ENCODE data around the gene FMO5. TPM values are rescaled to one million over a fixed set of nuclear protein-coding genes. Genes with fewer than 3 reads are reported as not detected.
A peak's percentile ranks its signal among the peaks of the same experiment; 100 is the strongest.
"Not testable (repeated sequence)": the region's sequence is repeated elsewhere in the genome, so short reads cannot be mapped to it uniquely, and the experiment has no call there.

FMO5 gene
- total RNA-seq, 2 donors from 2014 or later: 0.46 to 0.82 TPM

GRCh38 chr1:147210987-147211386 lies 14.2 kb downstream of the FMO5 start:
- Mint-ChIP-seq H3K4me3 (no peak overlapping the region), H3K4me1 (ENCODE audit: low read depth) (peaks cover 3% of the 10 kb centered on the region), H3K9me3 (no peaks in the 10 kb centered on the region), H3K27me3 (ENCODE audit: low read depth) (no peaks in the 10 kb centered on the region), H3K27ac (no peak overlapping the region), H3K36me3 (ENCODE audit: insufficient read depth in 2 of 2) (no peaks in the 10 kb centered on the region)
- DNase-seq (no peak), ATAC-seq (replicated peaks in 1 of 2) (no peak)

GRCh38 chr1:147209825-147210821 lies 15.0 kb downstream of the FMO5 start:
- no peaks in the 10 kb centered on the region for H3K4me1 Mint-ChIP-seq (ENCODE audit: low read depth)
- no peaks in the 10 kb centered on the region for H3K27me3 Mint-ChIP-seq (ENCODE audit: low read depth)
- H3K27ac Mint-ChIP-seq: no peak overlapping the region
- H3K9me3 Mint-ChIP-seq: no peaks in the 10 kb centered on the region
- H3K36me3 Mint-ChIP-seq (ENCODE audit: insufficient read depth in 2 of 2): no peaks in the 10 kb centered on the region
- ATAC-seq (replicated peaks in 1 of 2) (no peak), DNase-seq (no peak)
- no peak overlapping the region for H3K4me3 Mint-ChIP-seq

GRCh38 chr1:147208619-147209018 lies 16.5 kb downstream of the FMO5 start:
- Mint-ChIP-seq H3K4me3 (no peak overlapping the region), H3K9me3 (no peaks in the 10 kb centered on the region), H3K27me3 (ENCODE audit: low read depth) (no peaks in the 10 kb centered on the region), H3K36me3 (ENCODE audit: insufficient read depth in 2 of 2) (no peaks in the 10 kb centered on the region), H3K4me1 (ENCODE audit: low read depth) (no peaks in the 10 kb centered on the region), H3K27ac (no peak overlapping the region)
- ATAC-seq (replicated peaks in 1 of 2) (no peak), DNase-seq (no peak)

- Mint-ChIP-seq H3K4me1 (ENCODE audit: low read depth) (no peaks in the 10 kb centered on the region), H3K27ac (no peak overlapping the region), H3K27me3 (ENCODE audit: low read depth) (no peaks in the 10 kb centered on the region), H3K9me3 (no peaks in the 10 kb centered on the region), H3K4me3 (no peak overlapping the region), H3K36me3 (ENCODE audit: insufficient read depth in 2 of 2) (no peaks in the 10 kb centered on the region)
- ATAC-seq (replicated peaks in 1 of 2) (no peak), DNase-seq (no peak)
Observed at GRCh38 chr1:147207192-147207591, 17.9 kb downstream of the FMO5 start.

DNA sequence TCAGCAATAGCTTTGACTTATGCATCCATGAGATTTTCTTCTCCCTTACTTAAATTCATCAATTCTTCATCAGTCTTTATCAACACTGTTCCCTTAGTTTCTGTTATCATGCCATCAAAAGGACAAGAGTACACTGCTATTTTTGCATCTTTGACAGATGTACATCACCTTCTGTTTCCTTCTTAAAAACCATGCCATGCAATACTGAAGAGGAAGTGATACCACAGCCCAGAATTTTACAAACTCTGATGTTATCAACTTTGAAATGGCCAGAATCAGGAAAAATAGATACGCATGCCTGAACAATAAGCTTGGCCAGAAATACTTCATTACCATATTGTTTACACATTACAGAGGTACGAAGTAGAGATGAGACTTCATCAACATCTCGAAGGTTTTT lies 21.1 kb downstream of the FMO5 start:
- Mint-ChIP-seq H3K9me3 (no peaks in the 10 kb centered on the region), H3K4me3 (no peak overlapping the region), H3K4me1 (ENCODE audit: low read depth) (peaks cover 7% of the 10 kb centered on the region), H3K27ac (no peak overlapping the region), H3K27me3 (ENCODE audit: low read depth) (no peaks in the 10 kb centered on the region), H3K36me3 (ENCODE audit: insufficient read depth in 2 of 2) (no peaks in the 10 kb centered on the region)
- no peak for DNase-seq
- ATAC-seq (replicated peaks in 1 of 2): no peak

- H3K36me3 Mint-ChIP-seq (ENCODE audit: insufficient read depth in 2 of 2): no peaks in the 10 kb centered on the region
- H3K27me3 Mint-ChIP-seq (ENCODE audit: low read depth): no peaks in the 10 kb centered on the region
- H3K27ac Mint-ChIP-seq: no peak overlapping the region
- ATAC-seq (replicated peaks in 1 of 2) (no peak), DNase-seq (no peak)
- no peak overlapping the region for H3K4me3 Mint-ChIP-seq
- peaks cover 7% of the 10 kb centered on the region for H3K4me1 Mint-ChIP-seq (ENCODE audit: low read depth)
- no peaks in the 10 kb centered on the region for H3K9me3 Mint-ChIP-seq
Observed at GRCh38 chr1:147202576-147202975, 22.6 kb downstream of the FMO5 start.

- no peak for DNase-seq
- no peaks in the 10 kb centered on the region for H3K27me3 Mint-ChIP-seq (ENCODE audit: low read depth)
- H3K4me1 Mint-ChIP-seq (ENCODE audit: low read depth): peaks cover 7% of the 10 kb centered on the region
- ATAC-seq (replicated peaks in 1 of 2): no peak
- no peaks in the 10 kb centered on the region for H3K36me3 Mint-ChIP-seq (ENCODE audit: insufficient read depth in 2 of 2)
- H3K27ac Mint-ChIP-seq: no peak overlapping the region
- no peak overlapping the region for H3K4me3 Mint-ChIP-seq
- H3K9me3 Mint-ChIP-seq: peaks cover 0 to 2% of the 10 kb centered on the region in 2 donors
Observed at GRCh38 chr1:147201786-147202185, 23.4 kb downstream of the FMO5 start.

GRCh38 chr1:147201276-147201675 lies 23.9 kb downstream of the FMO5 start:
- Mint-ChIP-seq H3K36me3 (ENCODE audit: insufficient read depth in 2 of 2) (no peaks in the 10 kb centered on the region), H3K9me3 (peaks cover 0 to 2% of the 10 kb centered on the region in 2 donors), H3K4me1 (ENCODE audit: low read depth) (peaks cover 7% of the 10 kb centered on the region), H3K4me3 (no peak overlapping the region), H3K27ac (no peak overlapping the region), H3K27me3 (ENCODE audit: low read depth) (no peaks in the 10 kb centered on the region)
- no peak for ATAC-seq (replicated peaks in 1 of 2)
- DNase-seq: no peak

DNA sequence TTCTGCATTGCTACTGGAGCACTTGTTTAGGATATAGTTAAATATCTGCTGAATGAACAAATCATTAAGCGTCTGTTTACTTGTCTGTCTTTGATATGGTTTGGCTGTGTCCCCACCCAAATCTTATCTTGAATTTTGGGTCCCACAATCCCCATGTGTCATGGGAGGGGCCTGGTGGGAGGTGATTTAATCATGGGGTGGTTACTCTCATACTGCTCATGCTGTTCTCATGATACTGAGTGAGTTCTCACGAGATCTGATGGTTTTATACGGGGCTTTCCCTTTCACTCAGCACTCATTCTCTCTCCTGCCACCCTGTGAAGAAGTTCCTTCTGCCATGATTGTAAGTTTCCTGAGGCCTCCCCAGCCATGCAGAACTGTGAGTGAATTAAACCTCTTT lies 27.8 kb downstream of the FMO5 start:
- not testable (repeated sequence) for ATAC-seq (replicated peaks in 1 of 2)

DNA sequence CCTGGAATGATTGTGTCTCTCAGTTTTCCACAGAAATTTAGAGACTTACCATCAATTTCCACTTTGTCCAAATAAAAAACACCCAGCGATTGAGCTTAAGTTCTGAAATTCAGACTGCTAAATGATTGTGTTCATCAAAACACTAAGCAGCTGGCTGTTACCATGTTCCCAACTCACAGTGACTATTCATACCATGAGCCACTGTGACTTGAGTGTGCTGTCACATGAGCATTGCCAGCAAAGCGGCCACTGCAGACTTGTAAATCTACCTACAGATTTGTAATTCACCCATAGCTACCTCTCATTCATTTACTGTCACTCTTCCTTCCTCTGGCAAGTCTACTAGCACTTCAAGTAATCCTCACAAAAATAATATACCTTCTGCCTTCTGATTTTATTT lies 35.6 kb downstream of the FMO5 start:
- no peaks in the 10 kb centered on the region for H3K27me3 Mint-ChIP-seq (ENCODE audit: low read depth)
- DNase-seq (no peak), ATAC-seq (replicated peaks in 1 of 2) (no peak)
- H3K36me3 Mint-ChIP-seq (ENCODE audit: insufficient read depth in 2 of 2): no peaks in the 10 kb centered on the region
- H3K27ac Mint-ChIP-seq: no peak overlapping the region
- H3K9me3 Mint-ChIP-seq: peaks cover 0 to 4% of the 10 kb centered on the region in 2 donors
- H3K4me3 Mint-ChIP-seq: no peak overlapping the region
- H3K4me1 Mint-ChIP-seq (ENCODE audit: low read depth): no peaks in the 10 kb centered on the region

More for the DNA sequence above, 27.8 kb downstream of the FMO5 start:
- H3K27ac Mint-ChIP-seq; H3K4me3 Mint-ChIP-seq; DNase-seq; H3K27me3 Mint-ChIP-seq (ENCODE audit: low read depth); H3K9me3 Mint-ChIP-seq; H3K36me3 Mint-ChIP-seq (ENCODE audit: insufficient read depth in 2 of 2); H3K4me1 Mint-ChIP-seq (ENCODE audit: low read depth): not testable (repeated sequence)

- H3K9me3 Mint-ChIP-seq: no peaks in the 10 kb centered on the region
- H3K27me3 Mint-ChIP-seq (ENCODE audit: low read depth): no peaks in the 10 kb centered on the region
- no peaks in the 10 kb centered on the region for H3K36me3 Mint-ChIP-seq (ENCODE audit: insufficient read depth in 2 of 2)
- DNase-seq (no peak), ATAC-seq (replicated peaks in 1 of 2) (no peak)
- H3K27ac Mint-ChIP-seq: no peak overlapping the region
- H3K4me1 Mint-ChIP-seq (ENCODE audit: low read depth): no peaks in the 10 kb centered on the region
- no peak overlapping the region for H3K4me3 Mint-ChIP-seq
Observed at GRCh38 chr1:147185432-147185831, 39.7 kb downstream of the FMO5 start.

DNA sequence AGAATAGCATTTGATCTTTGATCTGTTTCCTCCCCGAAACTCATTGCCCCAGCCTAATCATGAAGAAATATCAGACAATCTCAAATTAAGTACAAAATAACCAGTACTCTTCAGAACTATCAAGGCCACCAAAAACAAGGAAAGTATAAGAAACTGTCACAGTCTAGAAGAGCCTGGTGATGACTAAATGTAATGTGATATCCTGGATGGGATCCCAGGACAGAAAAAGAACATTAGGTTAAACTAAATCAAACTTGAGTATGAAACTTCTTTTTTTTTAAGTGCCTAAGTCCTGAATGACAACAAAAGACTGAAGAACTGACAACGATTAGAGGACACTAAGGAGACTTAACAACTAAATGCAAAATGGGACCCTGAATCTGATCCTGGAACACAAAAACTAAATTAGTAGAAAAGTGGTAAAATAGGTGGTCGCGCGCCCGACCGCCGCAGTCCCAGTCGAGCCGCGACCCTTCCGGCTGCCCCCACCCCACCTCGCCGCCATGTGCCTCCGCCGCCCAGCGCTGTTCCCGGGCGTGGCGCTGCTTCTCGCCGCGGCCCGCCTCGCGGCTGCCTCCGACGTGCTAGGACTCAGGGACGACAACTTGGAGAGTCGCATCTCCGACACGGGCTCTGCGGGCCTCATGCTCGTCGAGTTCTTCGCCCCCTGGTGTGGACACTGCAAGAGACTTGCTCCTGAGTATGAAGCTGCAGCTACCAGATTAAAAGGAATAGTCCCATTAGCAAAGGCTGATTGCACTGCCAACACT lies 47.3 kb downstream of the FMO5 start:
- H3K36me3 Mint-ChIP-seq (ENCODE audit: insufficient read depth in 2 of 2): peaks cover 5 to 6% of the 10 kb centered on the region in 2 donors
- no peaks in the 10 kb centered on the region for H3K27me3 Mint-ChIP-seq (ENCODE audit: low read depth)
- H3K27ac Mint-ChIP-seq: no peak overlapping the region
- DNase-seq: peak in 1 of 2 donors; percentile 8
- H3K4me3 Mint-ChIP-seq: peak overlapping the region; percentile 1 to 33
- peaks cover 25% of the 10 kb centered on the region for H3K4me1 Mint-ChIP-seq (ENCODE audit: low read depth)
- ATAC-seq (replicated peaks in 1 of 2): peak in 1 of 2 donors; percentile 37
- peaks cover 0 to 1% of the 10 kb centered on the region in 2 donors for H3K9me3 Mint-ChIP-seq
